ENCODE results near the gene CP.

DNA sequence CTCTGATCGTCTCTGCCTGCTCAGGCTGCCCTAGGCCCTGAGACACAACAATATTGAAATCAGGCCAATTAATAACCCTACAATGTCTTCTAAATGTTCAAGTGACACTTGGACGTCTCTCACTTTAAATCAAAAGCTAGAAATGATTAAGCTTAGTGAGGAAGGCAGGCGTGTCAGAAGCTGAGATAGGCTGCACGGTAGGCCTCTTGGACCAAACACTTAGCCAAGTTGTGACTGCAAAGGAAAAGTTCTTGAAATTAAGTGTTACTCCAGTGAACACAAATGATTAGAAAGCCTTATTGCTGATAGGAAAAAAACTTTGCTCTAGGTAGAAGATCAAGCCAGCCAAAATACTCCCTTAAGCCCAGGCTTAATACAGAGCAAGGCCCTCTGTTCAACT, 90.0 kb downstream of the CP start:
- TF ChIP-seq SIN3A (IDR thresholded peaks at IDR 0.05; ENCODE audit: borderline replicate concordance, insufficient read depth, low read depth, low read length) (no peak), POLR2AphosphoS5 (IDR thresholded peaks at IDR 0.05; ENCODE audit: low read depth, low read length) (no peak), TCF7L2 (IDR thresholded peaks at IDR 0.05; ENCODE audit: low read depth, low read length) (no peak)
- TF ChIP-seq, protein P1, sequence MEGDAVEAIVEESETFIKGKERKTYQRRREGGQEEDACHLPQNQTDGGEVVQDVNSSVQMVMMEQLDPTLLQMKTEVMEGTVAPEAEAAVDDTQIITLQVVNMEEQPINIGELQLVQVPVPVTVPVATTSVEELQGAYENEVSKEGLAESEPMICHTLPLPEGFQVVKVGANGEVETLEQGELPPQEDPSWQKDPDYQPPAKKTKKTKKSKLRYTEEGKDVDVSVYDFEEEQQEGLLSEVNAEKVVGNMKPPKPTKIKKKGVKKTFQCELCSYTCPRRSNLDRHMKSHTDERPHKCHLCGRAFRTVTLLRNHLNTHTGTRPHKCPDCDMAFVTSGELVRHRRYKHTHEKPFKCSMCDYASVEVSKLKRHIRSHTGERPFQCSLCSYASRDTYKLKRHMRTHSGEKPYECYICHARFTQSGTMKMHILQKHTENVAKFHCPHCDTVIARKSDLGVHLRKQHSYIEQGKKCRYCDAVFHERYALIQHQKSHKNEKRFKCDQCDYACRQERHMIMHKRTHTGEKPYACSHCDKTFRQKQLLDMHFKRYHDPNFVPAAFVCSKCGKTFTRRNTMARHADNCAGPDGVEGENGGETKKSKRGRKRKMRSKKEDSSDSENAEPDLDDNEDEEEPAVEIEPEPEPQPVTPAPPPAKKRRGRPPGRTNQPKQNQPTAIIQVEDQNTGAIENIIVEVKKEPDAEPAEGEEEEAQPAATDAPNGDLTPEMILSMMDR (IDR thresholded peaks at IDR 0.05) = no peak
- TF ChIP-seq, protein P2, sequence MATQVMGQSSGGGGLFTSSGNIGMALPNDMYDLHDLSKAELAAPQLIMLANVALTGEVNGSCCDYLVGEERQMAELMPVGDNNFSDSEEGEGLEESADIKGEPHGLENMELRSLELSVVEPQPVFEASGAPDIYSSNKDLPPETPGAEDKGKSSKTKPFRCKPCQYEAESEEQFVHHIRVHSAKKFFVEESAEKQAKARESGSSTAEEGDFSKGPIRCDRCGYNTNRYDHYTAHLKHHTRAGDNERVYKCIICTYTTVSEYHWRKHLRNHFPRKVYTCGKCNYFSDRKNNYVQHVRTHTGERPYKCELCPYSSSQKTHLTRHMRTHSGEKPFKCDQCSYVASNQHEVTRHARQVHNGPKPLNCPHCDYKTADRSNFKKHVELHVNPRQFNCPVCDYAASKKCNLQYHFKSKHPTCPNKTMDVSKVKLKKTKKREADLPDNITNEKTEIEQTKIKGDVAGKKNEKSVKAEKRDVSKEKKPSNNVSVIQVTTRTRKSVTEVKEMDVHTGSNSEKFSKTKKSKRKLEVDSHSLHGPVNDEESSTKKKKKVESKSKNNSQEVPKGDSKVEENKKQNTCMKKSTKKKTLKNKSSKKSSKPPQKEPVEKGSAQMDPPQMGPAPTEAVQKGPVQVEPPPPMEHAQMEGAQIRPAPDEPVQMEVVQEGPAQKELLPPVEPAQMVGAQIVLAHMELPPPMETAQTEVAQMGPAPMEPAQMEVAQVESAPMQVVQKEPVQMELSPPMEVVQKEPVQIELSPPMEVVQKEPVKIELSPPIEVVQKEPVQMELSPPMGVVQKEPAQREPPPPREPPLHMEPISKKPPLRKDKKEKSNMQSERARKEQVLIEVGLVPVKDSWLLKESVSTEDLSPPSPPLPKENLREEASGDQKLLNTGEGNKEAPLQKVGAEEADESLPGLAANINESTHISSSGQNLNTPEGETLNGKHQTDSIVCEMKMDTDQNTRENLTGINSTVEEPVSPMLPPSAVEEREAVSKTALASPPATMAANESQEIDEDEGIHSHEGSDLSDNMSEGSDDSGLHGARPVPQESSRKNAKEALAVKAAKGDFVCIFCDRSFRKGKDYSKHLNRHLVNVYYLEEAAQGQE (IDR thresholded peaks at IDR 0.05; ENCODE audit: insufficient read depth in 1 of 2, low read depth in 2 of 2, low read length in 1 of 2) = no peak
